HCT116 (cell line): ENCODE measurements around the gene ZDHHC22. TPM values are rescaled to one million over a fixed set of nuclear protein-coding genes. Genes with fewer than 3 reads are reported as not detected.
A peak's percentile ranks its signal among the peaks of the same experiment; 100 is the strongest.

Experiments used
- ATAC-seq: fragments of 200-7000 bp; cut with Tn5 transposase; 2 replicates; pipeline ENCODE4 v1.9.1; 2020; ENCODE audit warnings: mild to moderate bottlenecking, moderate library complexity
- BruUV-seq: library from RNA; stranded (reverse); fragments of 400-500 nt; replicated peaks from 2 replicates; lab custom pipeline; 2021; lab: Mats Ljungman, UMichigan
- CTCF ChIA-PET: fragments of 300-600 bp; sonication (Branson Sonifier 250); formaldehyde crosslinking; loops from one replicate; lab custom pipeline; 2021; ENCODE audit warnings: antibody characterized with exemption; lab: Charles Lee
- POLR2A ChIA-PET: fragments of 300-600, 350-600 bp; sonication (Branson Sonifier 250); formaldehyde crosslinking; loops from one replicate; lab custom pipeline; 2021; ENCODE audit warnings: antibody characterized with exemption; lab: Charles Lee
- RAD21 ChIA-PET, 2 experiments: fragments of 300-600 bp; sonication (Branson Sonifier 250); formaldehyde crosslinking; loops; one replicate each; lab custom pipeline; 2023; ENCODE audit warnings: low total read pairs in 2 of 2; ENCODE audit not compliant: uncharacterized antibody in 2 of 2, unreplicated experiment in 2 of 2, low non-redundant PET in 1 of 2; lab: Charles Lee
- DNase-seq: peaks from one replicate; pipeline ENCODE4 v3.0.0-alpha.2; 2010; ENCODE audit warnings: low read depth, low spot score
- H2AFZ ChIP-seq: fragments of 200-600 bp; shearing (Covaris generic), sonication (generic); 2 replicates; pipeline ENCODE4 v1.6.1; 2017; ENCODE audit warnings: low read depth, mixed run types, mixed read lengths, antibody characterized with exemption, low read length; ENCODE audit not compliant: poor library complexity, severe bottlenecking
- H3K27ac ChIP-seq: 2 replicates; pipeline ENCODE4 v1.5.1; 2012; ENCODE audit warnings: low read depth, low read length
- H3K27me3 ChIP-seq: fragments of 200-600 bp; sonication (generic); 2 replicates; pipeline ENCODE4 v1.6.1; 2016; ENCODE audit warnings: mixed run types, low read length, mixed read lengths; ENCODE audit not compliant: insufficient read depth
- H3K36me3 ChIP-seq, 2 experiments: fragments of 200-500 bp in 1 of 2; fragments of 200-600 bp in 1 of 2; sonication (Bioruptor generic) in 1 of 2; sonication (generic) in 1 of 2; 2 replicates each; pipeline versions ENCODE4 v1.5.1 to v1.6.1; 2014 to 2016; ENCODE audit warnings: low read length in 2 of 2, inconsistent platforms in 1 of 2, mixed read lengths in 1 of 2, mixed run types in 1 of 2; ENCODE audit not compliant: insufficient read depth in 2 of 2, control insufficient read depth in 1 of 2
- H3K4me1 ChIP-seq, 2 experiments: fragments of 200-600 bp in 1 of 2; sonication (generic) in 1 of 2; 2 replicates each; pipeline versions ENCODE4 v1.5.1 to v1.6.1; 2012 to 2017; ENCODE audit warnings: low read length in 2 of 2, inconsistent platforms in 1 of 2, mild to moderate bottlenecking in 1 of 2, mixed read lengths in 1 of 2, mixed run types in 1 of 2, moderate library complexity in 1 of 2; ENCODE audit not compliant: insufficient read depth in 2 of 2, control insufficient read depth in 1 of 2
- H3K4me2 ChIP-seq: fragments of 200-600 bp; sonication (generic); 2 replicates; pipeline ENCODE4 v1.6.1; 2017; ENCODE audit warnings: mixed run types, low read length, mixed read lengths
- H3K4me3 ChIP-seq, 2 experiments: fragments of 200-600 bp in 1 of 2; sonication (generic) in 1 of 2; replicated peaks in 1 of 2; 2 replicates each; pipeline ENCODE4 v1.5.1; 2011 to 2016; ENCODE audit warnings: low read length in 2 of 2, control low read depth in 1 of 2, low read depth in 1 of 2, mild to moderate bottlenecking in 1 of 2, mixed read lengths in 1 of 2, mixed run types in 1 of 2
- H3K79me2 ChIP-seq: fragments of 200-600 bp; sonication (generic); 2 replicates; pipeline ENCODE4 v1.6.1; 2017; ENCODE audit warnings: mild to moderate bottlenecking, mixed run types, low read length, moderate library complexity, mixed read lengths; ENCODE audit not compliant: insufficient read depth
- H3K9ac ChIP-seq: fragments of 200-600 bp; sonication (generic); 2 replicates; pipeline ENCODE4 v1.6.1; 2016; ENCODE audit warnings: low read length, mixed read lengths
- H3K9me2 ChIP-seq: fragments of 200-600 bp; sonication (generic), shearing (Covaris generic); 2 replicates; pipeline ENCODE4 v1.6.1; 2017; ENCODE audit warnings: mixed run types, mild to moderate bottlenecking, moderate library complexity; ENCODE audit not compliant: insufficient read depth
- H3K9me3 ChIP-seq, 2 experiments: fragments of 200-500 bp in 1 of 2; fragments of 200-600 bp in 1 of 2; sonication (Bioruptor generic) in 1 of 2; sonication (generic) in 1 of 2; 2 replicates each; pipeline ENCODE4 v1.6.1; 2014 to 2017; ENCODE audit warnings: low read length in 2 of 2, mixed read lengths in 2 of 2, inconsistent platforms in 1 of 2, low read depth in 1 of 2, mild to moderate bottlenecking in 1 of 2, mixed run types in 1 of 2, moderate library complexity in 1 of 2; ENCODE audit not compliant: control insufficient read depth in 1 of 2, insufficient read depth in 1 of 2
- H4K20me1 ChIP-seq: fragments of 200-600 bp; sonication (generic), shearing (Covaris generic); 2 replicates; pipeline ENCODE4 v1.6.1; 2017; ENCODE audit warnings: mixed run types, mild to moderate bottlenecking, moderate library complexity; ENCODE audit not compliant: insufficient read depth
- ATF3 ChIP-seq: IDR thresholded peaks from 2 replicates; pipeline ENCODE4 v1.6.1; 2012
- CEBPB ChIP-seq: IDR thresholded peaks from 2 replicates; pipeline ENCODE4 v1.6.1; 2012; ENCODE audit warnings: low read depth
- ELF1 ChIP-seq: IDR thresholded peaks from 2 replicates; pipeline ENCODE4 v1.6.1; 2012; ENCODE audit warnings: low read depth, borderline replicate concordance
- EZH2phosphoT487 ChIP-seq: fragments of 200-600 bp; IDR thresholded peaks from 2 replicates; pipeline ENCODE4 v1.6.1; 2018; ENCODE audit warnings: antibody characterized with exemption, borderline replicate concordance
- FOSL1 ChIP-seq: IDR thresholded peaks from 2 replicates; pipeline ENCODE4 v1.6.1; 2012; ENCODE audit warnings: low read depth
- JUND ChIP-seq: IDR thresholded peaks from 2 replicates; pipeline ENCODE4 v1.6.1; 2012
- POLR2A ChIP-seq: IDR thresholded peaks from 2 replicates; pipeline ENCODE4 v1.7.0; 2011; ENCODE audit warnings: borderline replicate concordance; ENCODE audit not compliant: insufficient read depth, insufficient read length; ENCODE audit errors: extremely low read depth
- POLR2AphosphoS5 ChIP-seq: IDR thresholded peaks from 2 replicates; pipeline ENCODE4 v1.6.1; 2011; ENCODE audit warnings: mild to moderate bottlenecking, low read depth, low read length, moderate library complexity
- RAD21 ChIP-seq: IDR thresholded peaks from 2 replicates; pipeline ENCODE4 v1.6.1; 2012; ENCODE audit warnings: low read depth, mild to moderate bottlenecking
- SIN3A ChIP-seq: IDR thresholded peaks from 2 replicates; pipeline ENCODE4 v1.6.1; 2012; ENCODE audit warnings: low read depth
- SRF ChIP-seq: IDR thresholded peaks from 2 replicates; pipeline ENCODE4 v1.6.1; 2012; ENCODE audit warnings: low read depth
- ZNF274 ChIP-seq: fragments of 200-500 bp; sonication (Bioruptor generic); IDR thresholded peaks from 2 replicates; pipeline ENCODE4 v1.6.1; 2014; ENCODE audit warnings: mild to moderate bottlenecking, low read depth, low read length, inconsistent platforms
- intact Hi-C: fragments of 100-400 bp; cut with micrococcal nuclease; formaldehyde crosslinking; loops from 2 replicates; pipeline ENCODE4 v1.10.0; 2022
- total RNA-seq: library from RNA; stranded (reverse); gene quantifications from one replicate; pipeline ENCODE4 v1.2.1, GENCODE V29; 2021; ENCODE audit not compliant: unreplicated experiment
- TF ChIP-seq, protein P1 (sequence below): IDR thresholded peaks from 2 replicates; pipeline ENCODE4 v1.6.1; 2011; ENCODE audit warnings: mild to moderate bottlenecking, low read length, moderate library complexity; ENCODE audit not compliant: insufficient replicate concordance; ENCODE audit errors: extremely low read depth

ZDHHC22 gene
- total RNA-seq, 1 experiment from 2014 or later, result 0.10 TPM

GRCh38 chr14:77189479-77189878, 47.9 kb upstream of the ZDHHC22 start (continued):
- TF ChIP-seq CEBPB, result no peak
- no peak for TF ChIP-seq POLR2AphosphoS5
- TF ChIP-seq, protein P1, sequence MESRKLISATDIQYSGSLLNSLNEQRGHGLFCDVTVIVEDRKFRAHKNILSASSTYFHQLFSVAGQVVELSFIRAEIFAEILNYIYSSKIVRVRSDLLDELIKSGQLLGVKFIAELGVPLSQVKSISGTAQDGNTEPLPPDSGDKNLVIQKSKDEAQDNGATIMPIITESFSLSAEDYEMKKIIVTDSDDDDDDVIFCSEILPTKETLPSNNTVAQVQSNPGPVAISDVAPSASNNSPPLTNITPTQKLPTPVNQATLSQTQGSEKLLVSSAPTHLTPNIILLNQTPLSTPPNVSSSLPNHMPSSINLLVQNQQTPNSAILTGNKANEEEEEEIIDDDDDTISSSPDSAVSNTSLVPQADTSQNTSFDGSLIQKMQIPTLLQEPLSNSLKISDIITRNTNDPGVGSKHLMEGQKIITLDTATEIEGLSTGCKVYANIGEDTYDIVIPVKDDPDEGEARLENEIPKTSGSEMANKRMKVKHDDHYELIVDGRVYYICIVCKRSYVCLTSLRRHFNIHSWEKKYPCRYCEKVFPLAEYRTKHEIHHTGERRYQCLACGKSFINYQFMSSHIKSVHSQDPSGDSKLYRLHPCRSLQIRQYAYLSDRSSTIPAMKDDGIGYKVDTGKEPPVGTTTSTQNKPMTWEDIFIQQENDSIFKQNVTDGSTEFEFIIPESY, result no peak
- TF ChIP-seq RAD21, result no peak
- TF ChIP-seq ATF3, result no peak
- TF ChIP-seq EZH2phosphoT487, result no peak
- TF ChIP-seq JUND, result no peak
- TF ChIP-seq ELF1, result no peak
- no peak for TF ChIP-seq SRF
- TF ChIP-seq FOSL1, result no peak
- no peak for TF ChIP-seq SIN3A

- Histone ChIP-seq H3K4me3 (no peak overlapping the region), H3K4me1 (peaks cover 4 to 44% of the 10 kb centered on the region in 2 experiments), H3K27me3 (no peaks in the 10 kb centered on the region), H2AFZ (no peak overlapping the region), H3K9ac (no peak overlapping the region), H3K9me2 (no peaks in the 10 kb centered on the region), H3K27ac (no peak overlapping the region), H3K79me2 (no peaks in the 10 kb centered on the region), H3K9me3 (no peaks in the 10 kb centered on the region), H3K4me2 (peak overlapping the region; percentile 45; the same call in 1 of the 2 replicates), H3K36me3 (no peaks in the 10 kb centered on the region), H4K20me1 (no peaks in the 10 kb centered on the region)
- BruUV-seq, result no TSS peak
- TF ChIP-seq ZNF274 (no peak), RAD21 (no peak), SIN3A (no peak), FOSL1 (no peak), ATF3 (no peak), POLR2AphosphoS5 (no peak), ELF1 (no peak), POLR2A (no peak)
- ATAC-seq, result no peak
- ChIA-PET POLR2A (no interaction called here), RAD21 (no interaction called here), CTCF (interaction anchor here (1.3 kb wide), 1 partner anchor 64 kb away, joined by 3 read pairs; no protein-coding TSS in a partner anchor)
- no peak for DNase-seq
- intact Hi-C loops, result no loop called here
These were observed 46.0 kb upstream of the ZDHHC22 start for GRCh38 chr14:77187649-77188012.
